ENCODE data around the gene DBNDD2.

The DBNDD2 gene

DNA sequence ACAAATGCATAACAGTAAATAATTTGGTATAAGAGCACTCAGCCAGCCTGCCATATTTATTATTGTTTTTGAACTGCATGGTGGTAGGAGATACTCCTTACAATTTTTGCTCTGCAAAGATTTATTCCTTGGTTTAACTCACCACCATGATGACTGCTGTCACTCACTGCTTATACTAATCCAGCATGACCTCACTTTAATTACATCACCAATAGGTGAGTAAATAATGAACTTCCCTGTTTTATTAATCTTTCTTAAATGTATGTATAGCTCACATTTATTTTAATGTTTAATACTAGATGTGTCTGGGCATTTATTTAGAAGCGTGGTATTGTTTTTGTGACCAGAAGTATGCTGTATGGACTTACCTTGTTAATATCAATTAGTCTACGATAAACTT lies 17.2 kb upstream of the DBNDD2 start:
- no peak for DNase-seq (ENCODE audit: extremely low read depth, low read depth)
- TF ChIP-seq, protein P1, sequence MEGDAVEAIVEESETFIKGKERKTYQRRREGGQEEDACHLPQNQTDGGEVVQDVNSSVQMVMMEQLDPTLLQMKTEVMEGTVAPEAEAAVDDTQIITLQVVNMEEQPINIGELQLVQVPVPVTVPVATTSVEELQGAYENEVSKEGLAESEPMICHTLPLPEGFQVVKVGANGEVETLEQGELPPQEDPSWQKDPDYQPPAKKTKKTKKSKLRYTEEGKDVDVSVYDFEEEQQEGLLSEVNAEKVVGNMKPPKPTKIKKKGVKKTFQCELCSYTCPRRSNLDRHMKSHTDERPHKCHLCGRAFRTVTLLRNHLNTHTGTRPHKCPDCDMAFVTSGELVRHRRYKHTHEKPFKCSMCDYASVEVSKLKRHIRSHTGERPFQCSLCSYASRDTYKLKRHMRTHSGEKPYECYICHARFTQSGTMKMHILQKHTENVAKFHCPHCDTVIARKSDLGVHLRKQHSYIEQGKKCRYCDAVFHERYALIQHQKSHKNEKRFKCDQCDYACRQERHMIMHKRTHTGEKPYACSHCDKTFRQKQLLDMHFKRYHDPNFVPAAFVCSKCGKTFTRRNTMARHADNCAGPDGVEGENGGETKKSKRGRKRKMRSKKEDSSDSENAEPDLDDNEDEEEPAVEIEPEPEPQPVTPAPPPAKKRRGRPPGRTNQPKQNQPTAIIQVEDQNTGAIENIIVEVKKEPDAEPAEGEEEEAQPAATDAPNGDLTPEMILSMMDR (IDR thresholded peaks at IDR 0.05; ENCODE audit: low read depth, low read length): no peak

DNA sequence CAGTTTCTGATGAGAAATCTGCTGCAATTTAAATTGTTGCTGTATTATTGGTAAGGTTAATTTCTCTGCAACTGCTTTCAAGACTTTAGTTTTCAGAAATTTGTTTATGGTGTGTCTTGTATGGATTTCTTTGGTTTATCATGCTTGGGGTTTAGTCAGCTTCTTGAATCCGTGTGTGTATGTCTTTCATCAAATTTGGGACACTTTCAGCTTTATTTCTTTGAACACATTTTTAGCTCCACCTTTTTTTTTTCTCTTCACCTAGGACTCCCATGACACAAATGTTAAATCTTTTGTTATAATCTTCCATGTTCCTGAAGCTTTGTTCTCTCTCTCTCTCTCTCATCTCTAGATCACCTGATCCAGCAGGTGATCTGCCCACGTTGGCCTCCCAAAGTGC lies 16.5 kb upstream of the DBNDD2 start:
- no peak for DNase-seq (ENCODE audit: extremely low read depth, low read depth)
- TF ChIP-seq, protein P1 (IDR thresholded peaks at IDR 0.05; ENCODE audit: low read depth, low read length): no peak

DNA sequence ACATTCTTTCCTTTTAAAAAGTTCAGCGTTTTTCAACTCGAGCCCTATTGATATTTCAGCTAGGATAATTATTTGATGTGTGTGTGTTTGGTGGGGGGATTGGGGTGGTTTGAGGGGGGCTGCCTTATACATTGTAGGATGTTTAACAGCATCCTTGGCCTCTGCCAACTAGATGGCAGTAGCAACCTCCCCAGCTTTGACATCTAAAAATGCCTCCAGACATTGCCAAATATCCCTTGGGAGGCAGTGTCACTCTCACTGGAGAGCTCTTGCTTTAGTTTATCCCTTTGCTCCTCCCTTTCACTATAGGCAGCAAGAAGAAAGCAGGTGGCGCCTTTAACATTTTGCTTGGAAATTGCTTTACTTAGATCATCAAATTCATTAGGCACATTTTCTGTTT lies 15.4 kb upstream of the DBNDD2 start:
- TF ChIP-seq, protein P1 (IDR thresholded peaks at IDR 0.05; ENCODE audit: low read depth, low read length): no peak
- DNase-seq (ENCODE audit: extremely low read depth, low read depth): no peak

DNA sequence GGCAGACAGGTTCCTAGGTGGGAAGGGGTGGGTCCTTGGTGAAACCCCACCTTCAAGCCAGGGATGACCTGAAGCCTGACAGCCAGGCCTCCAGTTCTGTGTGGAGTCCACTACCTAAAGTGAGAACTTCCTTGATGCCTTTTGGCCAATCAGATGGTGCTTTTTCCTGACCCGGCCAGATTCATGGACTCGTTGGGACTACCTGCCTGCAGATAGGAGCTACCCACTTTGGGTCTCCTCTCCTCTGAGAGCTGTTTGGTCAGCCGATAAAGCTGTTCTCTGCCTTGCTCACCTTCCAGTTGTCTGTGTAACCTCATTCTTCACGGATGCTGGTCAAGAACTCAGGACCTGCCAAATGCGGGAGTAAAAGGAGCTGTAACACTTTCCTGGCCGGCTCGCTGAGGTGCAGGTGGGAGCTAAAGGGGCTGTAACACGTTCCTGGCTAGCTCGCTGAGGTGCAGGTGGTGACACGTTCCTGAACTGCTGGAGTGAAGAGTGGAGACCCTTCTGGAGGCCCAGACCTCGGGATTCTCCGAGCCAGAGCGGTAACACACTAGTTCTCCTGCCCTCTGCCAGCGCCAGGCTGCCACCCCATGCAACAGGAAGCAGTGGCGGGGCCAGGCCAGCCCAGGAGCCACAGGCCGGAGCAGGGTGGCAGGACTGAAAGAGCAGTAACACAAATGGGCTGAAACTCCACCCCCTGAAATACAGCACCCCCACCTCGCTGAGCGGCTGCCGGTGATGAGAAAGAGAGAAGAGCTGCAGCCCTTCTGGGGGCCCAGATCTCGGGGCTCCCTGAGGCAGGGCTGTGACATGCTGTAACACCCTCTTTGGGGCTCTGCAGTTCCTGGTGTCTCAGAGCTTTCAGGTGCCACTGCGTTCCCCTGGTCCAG lies 13.6 kb upstream of the DBNDD2 start:
- DNase-seq (ENCODE audit: extremely low read depth, low read depth): no peak
- TF ChIP-seq, protein P1 (IDR thresholded peaks at IDR 0.05; ENCODE audit: low read depth, low read length): no peak

DNA sequence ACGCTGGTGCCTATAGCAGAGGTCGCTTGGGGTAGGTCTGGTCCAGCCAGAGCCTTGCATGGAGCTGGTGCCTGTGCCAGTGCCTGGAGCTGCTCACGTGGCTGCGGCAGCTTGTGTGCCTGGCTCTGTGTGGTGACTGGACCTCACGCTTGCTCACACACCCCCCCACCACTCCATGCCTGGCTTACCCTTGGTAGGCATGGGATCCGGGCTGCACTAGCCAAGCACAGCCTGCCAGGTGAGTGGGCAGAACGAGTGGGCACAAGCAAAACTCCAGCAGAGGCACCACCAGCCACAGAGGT lies 13.0 kb upstream of the DBNDD2 start:
- TF ChIP-seq, protein P1 (IDR thresholded peaks at IDR 0.05; ENCODE audit: low read depth, low read length): no peak
- DNase-seq (ENCODE audit: extremely low read depth, low read depth): no peak

DNA sequence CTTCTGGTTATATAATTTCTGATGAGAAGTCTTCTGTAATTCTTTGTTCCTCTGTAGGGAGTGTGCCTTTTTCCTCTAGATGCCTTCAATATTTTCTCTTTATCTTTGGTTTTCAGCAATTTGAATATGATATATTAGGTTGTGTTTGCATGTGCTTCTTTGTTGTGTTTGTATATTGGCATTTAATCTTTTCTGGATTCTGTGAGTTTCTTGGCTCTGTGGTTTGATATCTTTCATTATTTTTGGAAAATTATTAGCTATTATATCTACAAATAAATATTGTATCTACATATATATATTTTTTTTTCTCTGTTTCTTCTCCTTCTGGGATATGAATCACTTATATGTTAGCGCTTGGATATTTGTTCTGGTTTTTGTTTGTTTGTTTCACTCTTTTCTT lies 9.1 kb upstream of the DBNDD2 start:
- TF ChIP-seq, protein P1 (IDR thresholded peaks at IDR 0.05; ENCODE audit: low read depth, low read length): no peak
- DNase-seq (ENCODE audit: extremely low read depth, low read depth): no peak

DNA sequence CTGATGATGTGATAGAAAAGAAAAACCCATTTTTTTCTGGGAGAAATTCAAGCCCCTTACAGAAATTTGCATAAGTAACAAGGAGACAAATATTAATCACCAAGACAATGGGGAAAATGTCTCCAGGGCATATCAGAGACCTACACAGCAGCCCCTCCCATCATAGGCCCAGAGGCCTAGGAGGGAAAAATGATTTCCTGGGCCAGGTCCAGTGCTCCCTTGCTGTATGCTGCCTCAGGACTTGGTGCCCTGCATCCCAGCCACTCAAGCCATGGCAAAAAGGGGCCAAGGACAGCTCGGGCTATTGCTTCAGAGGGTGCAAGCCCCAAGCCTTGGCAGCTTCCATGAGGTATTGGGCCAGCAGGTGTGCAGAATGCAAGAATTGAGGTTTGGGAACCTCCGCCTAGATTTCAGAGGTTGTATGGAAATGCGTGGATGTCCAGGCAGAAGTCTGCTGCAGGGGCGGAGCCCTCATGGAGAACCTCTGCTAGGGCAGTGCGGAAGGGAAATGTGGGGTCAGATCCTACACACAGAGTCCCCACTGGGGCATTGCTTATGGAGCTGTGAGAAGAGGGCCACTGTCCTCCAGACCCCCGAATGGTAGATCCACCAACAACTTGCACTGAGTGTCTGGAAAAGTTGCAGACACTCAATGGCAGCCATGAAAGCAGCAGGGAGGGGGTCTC lies 7.6 kb upstream of the DBNDD2 start:
- DNase-seq (ENCODE audit: extremely low read depth, low read depth): no peak
- TF ChIP-seq, protein P1 (IDR thresholded peaks at IDR 0.05; ENCODE audit: low read depth, low read length): no peak
